Measurements from ENCODE around the gene FBF1.
A peak's percentile ranks its signal among the peaks of the same experiment; 100 is the strongest.

Gene FBF1

DNA sequence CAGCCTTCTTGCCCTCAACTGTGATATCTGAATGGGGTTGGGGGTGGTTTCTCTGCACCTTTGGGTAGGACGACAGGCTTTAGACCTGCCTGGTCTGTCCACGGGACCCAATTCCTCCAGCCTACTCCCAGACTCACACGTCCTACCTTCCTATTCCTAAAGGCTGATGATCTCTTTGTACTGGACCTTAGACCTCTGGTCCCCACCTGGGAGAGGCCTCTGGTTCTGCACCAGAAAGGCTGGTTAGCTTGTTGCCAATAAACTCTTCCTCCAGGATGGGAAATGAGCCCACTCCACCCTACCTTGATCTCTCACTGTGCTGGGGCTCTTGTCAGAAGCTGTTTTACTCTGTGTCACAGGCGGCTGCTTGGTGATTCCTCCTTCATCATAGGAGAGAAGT lies 14.4 kb downstream of the FBF1 start:
- H3K9ac ChIP-seq (ENCODE audit: insufficient read length, low read depth), result no peak overlapping the region
- H3K4me1 ChIP-seq (ENCODE audit: insufficient read depth, insufficient read length), result no peaks in the 10 kb centered on the region
- TF ChIP-seq SUZ12 (IDR thresholded peaks at IDR 0.05; ENCODE audit: extremely low read depth, insufficient read depth, insufficient read length), result no peak
- no peak for TF ChIP-seq ZNF274 (IDR thresholded peaks at IDR 0.05; ENCODE audit: low read depth, low read length)
- TF ChIP-seq YY1 (IDR thresholded peaks at IDR 0.05; ENCODE audit: insufficient read depth, insufficient read length), result no peak
- H3K4me3 ChIP-seq (ENCODE audit: insufficient read length, low read depth), result no peak overlapping the region
- DNase-seq (ENCODE audit: low read depth, low spot score), result no peak
- H3K27me3 ChIP-seq (ENCODE audit: insufficient read depth, insufficient read length), result no peaks in the 10 kb centered on the region
- H3K9me3 ChIP-seq (ENCODE audit: insufficient read depth, low read length), result no peaks in the 10 kb centered on the region
- peaks cover 82% of the 10 kb centered on the region for H3K36me3 ChIP-seq (ENCODE audit: insufficient read depth, insufficient read length, low read length)

DNA sequence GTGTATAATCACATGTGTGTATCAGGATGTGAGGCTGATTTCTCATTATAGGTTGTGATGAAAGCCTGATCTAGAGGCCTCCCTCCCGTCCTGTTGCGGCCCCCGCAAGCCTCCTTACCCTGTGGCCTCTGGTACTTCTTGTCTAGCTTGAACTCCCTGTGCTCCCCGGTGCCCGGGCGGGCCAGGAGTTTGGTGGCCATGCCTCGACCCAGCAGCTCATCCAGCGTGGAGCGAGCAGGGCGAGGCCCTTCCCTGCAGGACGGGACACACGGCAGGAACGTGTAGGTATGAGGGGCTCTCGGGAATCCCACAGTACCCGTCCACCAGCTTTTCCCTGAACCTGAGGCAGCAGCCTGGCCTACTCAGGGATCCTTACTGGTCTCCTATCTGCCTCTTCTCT lies 14.9 kb downstream of the FBF1 start:
- no peak overlapping the region for H3K4me3 ChIP-seq (ENCODE audit: insufficient read length, low read depth)
- no peak overlapping the region for H3K9ac ChIP-seq (ENCODE audit: insufficient read length, low read depth)
- no peaks in the 10 kb centered on the region for H3K4me1 ChIP-seq (ENCODE audit: insufficient read depth, insufficient read length)
- H3K36me3 ChIP-seq (ENCODE audit: insufficient read depth, insufficient read length, low read length), result peaks cover 83% of the 10 kb centered on the region
- H3K27me3 ChIP-seq (ENCODE audit: insufficient read depth, insufficient read length), result no peaks in the 10 kb centered on the region
- DNase-seq (ENCODE audit: low read depth, low spot score), result no peak
- H3K9me3 ChIP-seq (ENCODE audit: insufficient read depth, low read length), result no peaks in the 10 kb centered on the region
- TF ChIP-seq ZNF274 (IDR thresholded peaks at IDR 0.05; ENCODE audit: low read depth, low read length) (no peak), SUZ12 (IDR thresholded peaks at IDR 0.05; ENCODE audit: extremely low read depth, insufficient read depth, insufficient read length) (no peak), YY1 (IDR thresholded peaks at IDR 0.05; ENCODE audit: insufficient read depth, insufficient read length) (no peak)

DNA sequence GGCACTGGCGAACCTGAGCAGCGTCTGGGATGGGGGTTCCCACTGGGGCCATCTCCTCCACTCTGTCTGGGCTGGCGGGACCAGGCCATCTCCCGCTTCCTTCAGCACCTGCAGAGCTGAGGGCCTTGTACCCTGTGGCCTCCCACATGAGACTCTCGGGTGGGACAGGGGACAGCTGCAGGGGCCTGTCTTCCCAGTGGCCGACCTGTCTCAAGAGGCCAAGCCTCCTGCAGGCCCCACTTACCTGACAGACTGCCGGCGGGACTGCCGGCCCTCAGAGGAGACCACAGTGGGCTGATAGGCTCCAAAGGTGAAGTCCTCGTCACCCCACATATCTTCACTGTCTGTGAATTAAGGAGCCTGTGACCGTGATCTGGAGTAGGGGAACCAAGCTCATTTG lies 15.7 kb downstream of the FBF1 start:
- DNase-seq (ENCODE audit: low read depth, low spot score), result no peak
- TF ChIP-seq YY1 (IDR thresholded peaks at IDR 0.05; ENCODE audit: insufficient read depth, insufficient read length) (no peak), SUZ12 (IDR thresholded peaks at IDR 0.05; ENCODE audit: extremely low read depth, insufficient read depth, insufficient read length) (no peak), ZNF274 (IDR thresholded peaks at IDR 0.05; ENCODE audit: low read depth, low read length) (no peak)
- no peaks in the 10 kb centered on the region for H3K9me3 ChIP-seq (ENCODE audit: insufficient read depth, low read length)
- H3K9ac ChIP-seq (ENCODE audit: insufficient read length, low read depth), result no peak overlapping the region
- H3K4me1 ChIP-seq (ENCODE audit: insufficient read depth, insufficient read length), result no peaks in the 10 kb centered on the region
- peaks cover 86% of the 10 kb centered on the region for H3K36me3 ChIP-seq (ENCODE audit: insufficient read depth, insufficient read length, low read length)
- H3K27me3 ChIP-seq (ENCODE audit: insufficient read depth, insufficient read length), result no peaks in the 10 kb centered on the region
- no peak overlapping the region for H3K4me3 ChIP-seq (ENCODE audit: insufficient read length, low read depth)

DNA sequence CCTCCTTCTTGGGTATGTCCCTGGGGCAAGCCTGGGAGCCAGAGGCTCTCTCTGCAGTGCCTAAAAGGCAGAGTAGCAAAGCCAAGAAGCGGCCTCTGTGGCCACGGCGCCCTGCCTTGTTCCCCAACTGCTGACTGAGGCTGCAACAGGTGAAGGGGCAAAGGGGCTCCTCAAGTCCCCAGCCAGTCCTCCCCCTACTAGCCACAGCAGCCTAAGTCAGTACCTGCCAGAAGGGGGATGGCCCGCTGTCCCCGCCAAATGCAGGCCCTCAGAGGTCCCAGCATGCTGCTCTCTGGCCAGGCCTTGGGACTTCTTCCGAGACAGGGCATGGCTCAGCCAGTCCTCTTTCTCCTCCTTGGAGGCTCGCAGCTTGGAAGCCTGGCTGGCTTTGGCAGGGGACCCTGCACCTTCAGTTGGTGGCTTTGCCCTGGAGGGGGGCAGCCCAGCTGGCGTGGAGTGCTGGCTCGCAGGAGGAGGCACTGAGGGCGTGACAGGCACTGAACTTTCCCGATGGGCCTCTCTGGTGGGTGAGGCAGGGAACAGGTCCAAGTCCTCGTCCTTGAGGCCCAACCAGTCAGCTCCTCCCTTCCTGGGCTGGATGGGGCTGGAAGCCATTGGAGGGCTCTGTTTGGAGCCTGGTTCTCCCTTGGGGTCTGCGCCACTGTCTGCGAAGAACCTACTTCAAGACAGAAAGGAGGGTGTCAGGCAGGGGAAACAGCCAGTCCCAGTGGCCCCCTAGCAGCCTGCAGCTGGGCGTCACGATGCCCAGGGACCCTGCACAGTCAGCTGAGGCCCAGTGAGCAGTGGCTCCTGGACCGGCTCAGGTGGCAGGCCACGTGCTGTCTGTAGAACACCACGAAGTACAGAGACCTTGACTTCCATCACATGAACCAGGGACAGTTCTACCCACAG lies 17.6 kb downstream of the FBF1 start:
- Histone ChIP-seq H3K36me3 (ENCODE audit: insufficient read depth, insufficient read length, low read length) (peaks cover 90% of the 10 kb centered on the region), H3K9ac (ENCODE audit: insufficient read length, low read depth) (no peak overlapping the region), H3K27me3 (ENCODE audit: insufficient read depth, insufficient read length) (no peaks in the 10 kb centered on the region), H3K4me1 (ENCODE audit: insufficient read depth, insufficient read length) (no peaks in the 10 kb centered on the region), H3K9me3 (ENCODE audit: insufficient read depth, low read length) (no peaks in the 10 kb centered on the region), H3K4me3 (ENCODE audit: insufficient read length, low read depth) (peak overlapping the region; percentile 2)
- TF ChIP-seq ZNF274 (IDR thresholded peaks at IDR 0.05; ENCODE audit: low read depth, low read length) (no peak), YY1 (IDR thresholded peaks at IDR 0.05; ENCODE audit: insufficient read depth, insufficient read length) (no peak), SUZ12 (IDR thresholded peaks at IDR 0.05; ENCODE audit: extremely low read depth, insufficient read depth, insufficient read length) (no peak)
- no peak for DNase-seq (ENCODE audit: low read depth, low spot score)

DNA sequence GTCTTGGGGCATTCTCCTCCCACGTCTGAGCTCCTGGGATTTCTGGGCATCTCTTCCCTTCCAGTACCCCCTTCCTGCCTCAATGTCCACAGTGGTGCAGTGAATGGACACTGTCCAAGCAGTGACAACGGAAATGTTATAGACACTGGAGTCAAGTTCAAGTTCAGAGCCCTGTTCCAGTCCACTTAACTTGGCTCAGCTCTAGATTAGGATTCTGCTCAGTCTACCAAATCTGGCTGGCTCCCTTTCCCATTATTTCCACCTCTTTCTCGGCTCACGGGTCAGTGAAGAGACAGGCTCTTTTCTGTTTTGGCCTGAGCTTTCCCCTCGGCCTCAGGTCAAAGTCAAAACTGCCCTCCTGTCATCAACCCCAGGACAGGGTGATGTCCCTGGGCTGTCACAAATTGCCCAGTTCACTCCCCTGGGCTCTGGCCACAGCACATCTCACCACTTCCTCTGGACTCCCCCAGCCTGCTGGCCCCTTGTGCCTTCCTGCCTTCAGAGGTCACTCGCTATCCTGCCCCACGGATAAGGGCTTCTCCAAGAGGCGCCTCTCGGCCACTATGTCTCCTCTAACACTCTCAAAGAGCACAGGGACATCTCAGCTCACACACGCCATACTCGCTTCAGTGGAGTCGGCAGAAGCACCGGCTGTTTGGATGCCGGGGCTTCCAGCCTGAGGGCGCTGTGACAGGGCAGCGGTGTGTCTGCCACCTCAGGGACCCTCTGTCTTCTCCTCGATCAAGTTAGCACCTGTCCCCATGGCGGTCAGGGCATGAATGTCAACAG lies 18.5 kb downstream of the FBF1 start:
- Histone ChIP-seq H3K4me1 (ENCODE audit: insufficient read depth, insufficient read length) (peaks cover 2% of the 10 kb centered on the region), H3K27me3 (ENCODE audit: insufficient read depth, insufficient read length) (no peaks in the 10 kb centered on the region), H3K4me3 (ENCODE audit: insufficient read length, low read depth) (no peak overlapping the region), H3K9ac (ENCODE audit: insufficient read length, low read depth) (no peak overlapping the region), H3K36me3 (ENCODE audit: insufficient read depth, insufficient read length, low read length) (peaks cover 90% of the 10 kb centered on the region), H3K9me3 (ENCODE audit: insufficient read depth, low read length) (no peaks in the 10 kb centered on the region)
- no peak for DNase-seq (ENCODE audit: low read depth, low spot score)
- TF ChIP-seq SUZ12 (IDR thresholded peaks at IDR 0.05; ENCODE audit: extremely low read depth, insufficient read depth, insufficient read length) (no peak), YY1 (IDR thresholded peaks at IDR 0.05; ENCODE audit: insufficient read depth, insufficient read length) (no peak), ZNF274 (IDR thresholded peaks at IDR 0.05; ENCODE audit: low read depth, low read length) (no peak)

DNA sequence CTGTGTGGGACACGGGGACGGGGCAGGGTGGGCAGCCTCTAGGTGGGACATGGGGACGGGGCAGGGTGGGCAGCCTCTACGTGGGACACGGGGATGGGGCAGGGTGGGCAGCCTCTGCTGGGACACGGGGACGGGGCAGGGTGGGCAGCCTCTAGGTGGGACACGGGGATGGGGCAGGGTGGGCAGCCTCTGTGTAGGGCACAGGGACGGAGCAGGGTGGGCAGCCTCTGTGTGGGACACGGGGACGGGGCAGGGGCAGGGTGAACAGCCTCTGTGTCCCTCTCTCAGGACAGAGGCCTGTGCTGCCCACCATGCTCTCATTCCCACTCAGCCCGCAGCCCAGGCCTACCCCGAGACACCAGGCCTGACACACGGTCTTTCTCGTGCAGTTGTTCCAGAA lies 19.2 kb downstream of the FBF1 start:
- Histone ChIP-seq H3K27me3 (ENCODE audit: insufficient read depth, insufficient read length) (no peaks in the 10 kb centered on the region), H3K4me1 (ENCODE audit: insufficient read depth, insufficient read length) (peaks cover 2% of the 10 kb centered on the region), H3K36me3 (ENCODE audit: insufficient read depth, insufficient read length, low read length) (peaks cover 90% of the 10 kb centered on the region), H3K4me3 (ENCODE audit: insufficient read length, low read depth) (no peak overlapping the region), H3K9ac (ENCODE audit: insufficient read length, low read depth) (no peak overlapping the region), H3K9me3 (ENCODE audit: insufficient read depth, low read length) (no peaks in the 10 kb centered on the region)
- no peak for DNase-seq (ENCODE audit: low read depth, low spot score)
- TF ChIP-seq SUZ12 (IDR thresholded peaks at IDR 0.05; ENCODE audit: extremely low read depth, insufficient read depth, insufficient read length) (no peak), ZNF274 (IDR thresholded peaks at IDR 0.05; ENCODE audit: low read depth, low read length) (no peak), YY1 (IDR thresholded peaks at IDR 0.05; ENCODE audit: insufficient read depth, insufficient read length) (no peak)

DNA sequence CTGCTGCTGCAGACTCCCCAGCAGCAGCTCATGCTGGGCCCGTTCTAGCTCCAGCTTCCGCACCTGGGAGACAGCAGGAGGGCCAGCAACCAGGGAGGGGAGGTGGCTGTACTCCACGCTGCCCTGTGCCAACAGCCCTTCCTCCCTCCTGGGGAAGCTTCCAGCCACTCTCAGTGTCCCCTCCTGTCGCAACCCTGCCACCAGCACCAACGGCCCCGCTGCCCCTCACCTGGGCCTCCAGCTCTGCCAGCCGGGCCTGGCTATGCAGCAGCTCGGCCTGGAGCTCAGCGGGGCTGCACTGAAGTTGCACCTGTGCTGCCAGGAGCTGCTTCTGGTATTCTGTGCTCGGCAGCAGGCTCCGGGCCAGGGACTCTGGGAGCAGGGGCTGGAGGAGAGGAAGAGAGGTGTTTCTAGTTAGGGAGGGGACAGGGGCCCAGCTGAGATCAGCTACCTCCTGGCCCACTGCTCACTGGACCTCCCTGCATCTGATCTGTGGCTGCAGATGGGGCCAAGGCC lies 20.7 kb downstream of the FBF1 start:
- Histone ChIP-seq H3K36me3 (ENCODE audit: insufficient read depth, insufficient read length, low read length) (peaks cover 84% of the 10 kb centered on the region), H3K9me3 (ENCODE audit: insufficient read depth, low read length) (no peaks in the 10 kb centered on the region), H3K4me3 (ENCODE audit: insufficient read length, low read depth) (no peak overlapping the region), H3K4me1 (ENCODE audit: insufficient read depth, insufficient read length) (peaks cover 3% of the 10 kb centered on the region), H3K9ac (ENCODE audit: insufficient read length, low read depth) (no peak overlapping the region), H3K27me3 (ENCODE audit: insufficient read depth, insufficient read length) (no peaks in the 10 kb centered on the region)
- DNase-seq (ENCODE audit: low read depth, low spot score), result no peak
- TF ChIP-seq ZNF274 (IDR thresholded peaks at IDR 0.05; ENCODE audit: low read depth, low read length) (no peak), SUZ12 (IDR thresholded peaks at IDR 0.05; ENCODE audit: extremely low read depth, insufficient read depth, insufficient read length) (no peak)
